Trophoblast cell (in vitro differentiated cells and primary cell): ENCODE data around the gene CXCR5.

ENCODE experiments used
- DNase-seq, 2 donors: peaks; one replicate each; pipeline ENCODE4 v3.0.0-alpha.2; 2016
- H2AFZ ChIP-seq: 2 replicates; pipeline ENCODE4 v1.6.1; 2013; ENCODE audit warnings: low read length, moderate library complexity, mild to moderate bottlenecking; ENCODE audit not compliant: insufficient read depth, poor library complexity
- H2AK5ac ChIP-seq: 2 replicates; pipeline ENCODE4 v1.6.1; 2013; ENCODE audit warnings: mild to moderate bottlenecking, low read length
- H2BK120ac ChIP-seq: 2 replicates; pipeline ENCODE4 v1.6.1; 2013; ENCODE audit warnings: low read length, mild to moderate bottlenecking, moderate library complexity; ENCODE audit not compliant: insufficient read depth, poor library complexity
- H2BK12ac ChIP-seq: 2 replicates; pipeline ENCODE4 v1.6.1; 2013; ENCODE audit warnings: mild to moderate bottlenecking, low read length, moderate library complexity
- H2BK5ac ChIP-seq: 2 replicates; pipeline ENCODE4 v1.6.1; 2013; ENCODE audit warnings: low read length, low read depth, moderate library complexity, mild to moderate bottlenecking; ENCODE audit not compliant: poor library complexity
- H3K14ac ChIP-seq: 2 replicates; pipeline ENCODE4 v1.6.1; 2013; ENCODE audit warnings: mild to moderate bottlenecking, low read length
- H3K18ac ChIP-seq: 2 replicates; pipeline ENCODE4 v1.6.1; 2013; ENCODE audit warnings: mild to moderate bottlenecking, low read length
- H3K23ac ChIP-seq: 2 replicates; pipeline ENCODE4 v1.6.1; 2013; ENCODE audit warnings: low read length
- H3K27ac ChIP-seq: 2 replicates; pipeline ENCODE4 v1.5.1; 2013; ENCODE audit warnings: low read depth, mild to moderate bottlenecking, inconsistent platforms, low read length, moderate library complexity
- H3K27me3 ChIP-seq: 2 replicates; pipeline ENCODE4 v1.6.1; 2013; ENCODE audit warnings: inconsistent platforms, mild to moderate bottlenecking, low read length, moderate library complexity; ENCODE audit not compliant: insufficient read depth
- H3K36me3 ChIP-seq, 2 experiments: 1 replicate in 1 of 2; 2 replicates in 1 of 2; pipeline ENCODE4 v1.6.1; 2013; ENCODE audit warnings: low read length in 2 of 2, mild to moderate bottlenecking in 2 of 2, moderate library complexity in 1 of 2; ENCODE audit not compliant: insufficient read depth in 2 of 2, control insufficient read depth in 1 of 2
- H3K4ac ChIP-seq: 2 replicates; pipeline ENCODE4 v1.6.1; 2013; ENCODE audit warnings: low read depth, mild to moderate bottlenecking, low read length, moderate library complexity
- H3K4me1 ChIP-seq, 2 experiments: 1 replicate in 1 of 2; 2 replicates in 1 of 2; pipeline ENCODE4 v1.6.1; 2013; ENCODE audit warnings: low read length in 2 of 2, mild to moderate bottlenecking in 2 of 2, moderate library complexity in 1 of 2; ENCODE audit not compliant: insufficient read depth in 2 of 2, control insufficient read depth in 1 of 2
- H3K4me2 ChIP-seq: 2 replicates; pipeline ENCODE4 v1.6.1; 2013; ENCODE audit warnings: inconsistent platforms, mild to moderate bottlenecking, low read length, moderate library complexity
- H3K4me3 ChIP-seq: 2 replicates; pipeline ENCODE4 v1.5.1; 2013; ENCODE audit warnings: mild to moderate bottlenecking, low read depth, low read length, inconsistent platforms
- H3K79me1 ChIP-seq: one replicate; pipeline ENCODE4 v1.6.1; 2013; ENCODE audit warnings: low read length
- H3K79me2 ChIP-seq: 2 replicates; pipeline ENCODE4 v1.6.1; 2013; ENCODE audit warnings: low read length, mild to moderate bottlenecking; ENCODE audit not compliant: control insufficient read depth, insufficient read depth, poor library complexity
- H3K9ac ChIP-seq: 2 replicates; pipeline ENCODE4 v1.6.1; 2013; ENCODE audit warnings: mild to moderate bottlenecking, low read length
- H3K9me3 ChIP-seq: 2 replicates; pipeline ENCODE4 v1.6.1; 2013; ENCODE audit warnings: low read depth, mild to moderate bottlenecking, control low read depth, inconsistent platforms, low read length; ENCODE audit not compliant: insufficient read depth
- H4K12ac ChIP-seq: 2 replicates; pipeline ENCODE4 v1.6.1; 2013; ENCODE audit warnings: low read depth, mild to moderate bottlenecking, low read length, moderate library complexity
- H4K8ac ChIP-seq: 2 replicates; pipeline ENCODE4 v1.6.1; 2013; ENCODE audit warnings: low read depth, mild to moderate bottlenecking, low read length, moderate library complexity
- H4K91ac ChIP-seq: one replicate; pipeline ENCODE4 v1.6.1; 2013; ENCODE audit warnings: low read depth, mild to moderate bottlenecking, low read length, moderate library complexity
- WGBS: extraction: QIAGEN DNeasy Blood & Tissue Kit; methylation state at CpG from one replicate; pipeline ENCODE4 v1.1.7; 2013; ENCODE audit warnings: missing lambda C conversion rate; ENCODE audit not compliant: insufficient read length, insufficient coverage; ENCODE audit errors: extremely low coverage; 5-methylcytosine and 5-hydroxymethylcytosine counted together

Gene CXCR5

DNA sequence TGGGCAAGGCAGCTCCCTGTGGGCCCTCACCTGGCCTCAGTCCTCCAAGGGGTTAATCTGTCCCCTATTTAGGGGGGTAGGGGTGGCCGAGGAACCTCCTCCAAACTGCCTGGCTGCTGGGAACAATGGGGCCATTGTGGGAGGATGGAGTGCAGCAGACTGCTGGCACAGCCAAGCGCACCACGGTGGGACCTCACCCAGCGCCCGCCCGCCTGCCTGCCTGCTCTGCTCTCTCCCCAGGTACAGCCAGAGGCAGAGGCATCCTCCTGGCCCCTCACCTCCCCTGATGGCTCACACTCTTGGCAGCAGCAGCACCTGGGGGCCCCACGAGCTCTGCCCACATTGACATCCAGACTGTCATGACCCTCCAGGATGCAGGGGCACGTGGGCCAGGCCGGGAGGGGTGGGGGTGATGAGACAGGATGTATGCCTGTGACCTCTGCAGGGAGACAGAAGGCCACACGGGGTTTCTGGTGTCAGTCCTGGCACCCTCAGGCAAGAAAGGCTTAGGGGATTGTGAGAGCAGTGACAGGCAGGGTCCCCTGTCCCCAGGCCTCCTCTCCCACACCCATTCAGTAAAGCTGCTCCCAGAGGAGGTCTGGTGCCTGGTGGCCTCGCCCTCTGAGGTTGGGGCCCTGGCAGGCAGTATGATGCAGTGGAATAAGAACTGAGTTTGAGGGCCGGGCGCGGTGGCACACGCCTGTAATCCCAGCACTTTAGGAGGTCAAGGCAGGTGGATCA is 30.7 kb downstream of the CXCR5 start:
- peaks cover 61% of the 10 kb centered on the region for H3K79me2 ChIP-seq

DNA sequence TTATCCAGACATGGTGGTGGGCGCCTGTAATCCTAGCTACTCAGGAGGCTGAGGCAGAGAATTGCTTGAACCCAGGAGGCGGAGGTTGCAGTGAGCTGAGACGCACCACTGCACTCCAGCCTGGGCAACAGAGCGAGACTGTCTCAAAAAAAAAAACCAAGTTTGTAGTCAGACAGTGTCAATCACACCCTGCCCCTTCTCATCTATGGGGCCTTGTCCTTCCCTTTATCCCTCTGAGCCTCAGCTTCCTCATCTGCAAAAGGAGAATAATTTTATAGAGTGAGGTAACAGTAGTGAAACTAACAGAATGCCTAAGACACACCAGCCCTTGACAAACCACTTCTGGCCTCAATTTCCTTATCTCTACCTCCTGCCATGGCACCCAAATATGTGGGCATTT is 31.3 kb downstream of the CXCR5 start:
- Histone ChIP-seq H4K91ac (no peak overlapping the region), H3K4me1 (peaks cover 73 to 85% of the 10 kb centered on the region in 2 experiments), H3K36me3 (peaks cover 15 to 16% of the 10 kb centered on the region in 2 experiments), H4K12ac (no peak overlapping the region), H3K79me2 (peaks cover 57% of the 10 kb centered on the region), H3K18ac (no peak overlapping the region), H3K9me3 (no peaks in the 10 kb centered on the region), H3K4me2 (no peak overlapping the region), H3K4me3 (no peak overlapping the region), H2AK5ac (no peak overlapping the region), H3K27me3 (no peaks in the 10 kb centered on the region), H3K14ac (no peak overlapping the region), H3K9ac (no peak overlapping the region), H3K27ac (no peak overlapping the region), H4K8ac (no peak overlapping the region), H2BK12ac (no peak overlapping the region), H3K4ac (peak overlapping the region; percentile 95), H2AFZ (no peak overlapping the region), H3K79me1 (peaks cover 77% of the 10 kb centered on the region), H2BK120ac (no peak overlapping the region), H3K23ac (no peak overlapping the region), H2BK5ac (peak overlapping the region; percentile 24)
- DNase-seq, result no peak
- no CpG with 5 or more reads among the region's 4 CpGs for WGBS

More for the DNA sequence above, 30.7 kb downstream of the CXCR5 start:
- H3K4me2 ChIP-seq, result no peak overlapping the region
- peak overlapping the region; percentile 73 for H3K4ac ChIP-seq
- peak overlapping the region; percentile 71 for H2AK5ac ChIP-seq
- H2BK5ac ChIP-seq, result peak overlapping the region; percentile 43
- H2BK120ac ChIP-seq, result no peak overlapping the region
- H4K12ac ChIP-seq, result no peak overlapping the region
- H4K8ac ChIP-seq, result peak overlapping the region; percentile 40
- peak overlapping the region; percentile 100 for H3K27ac ChIP-seq
- H4K91ac ChIP-seq, result peak overlapping the region; percentile 82
- DNase-seq, result no peak
- no peaks in the 10 kb centered on the region for H3K9me3 ChIP-seq
- peak overlapping the region; percentile 38 for H3K18ac ChIP-seq
- peaks cover 15 to 16% of the 10 kb centered on the region in 2 experiments for H3K36me3 ChIP-seq
- no peak overlapping the region for H3K9ac ChIP-seq
- peak overlapping the region; percentile 66 for H3K14ac ChIP-seq
- no peaks in the 10 kb centered on the region for H3K27me3 ChIP-seq
- H3K4me1 ChIP-seq, result peaks cover 73 to 85% of the 10 kb centered on the region in 2 experiments
- peaks cover 78% of the 10 kb centered on the region for H3K79me1 ChIP-seq
- H3K4me3 ChIP-seq, result no peak overlapping the region
- WGBS, result no CpG with 5 or more reads among the region's 15 CpGs
- H2BK12ac ChIP-seq, result peak overlapping the region; percentile 83
- H3K23ac ChIP-seq, result no peak overlapping the region
- H2AFZ ChIP-seq, result no peak overlapping the region

DNA sequence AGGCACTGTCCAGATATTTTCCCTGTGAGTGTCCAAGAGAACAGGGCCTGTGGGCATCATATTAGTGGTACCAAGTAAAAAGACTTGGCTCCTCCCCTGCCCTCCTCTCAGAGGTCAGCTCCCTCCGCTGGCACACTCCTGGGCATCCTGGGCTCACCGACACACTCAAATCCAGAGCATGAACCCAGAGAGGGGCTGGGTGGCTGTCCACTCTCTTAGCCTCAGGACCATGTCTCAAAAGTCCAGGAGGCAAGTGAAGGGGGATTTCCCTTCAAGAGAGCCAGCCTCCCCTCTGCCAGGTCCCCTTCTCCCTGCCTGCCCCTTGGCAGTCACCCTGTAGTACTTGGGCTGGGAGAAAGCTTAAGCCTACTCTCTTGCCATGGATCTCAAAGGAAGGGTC is 31.7 kb downstream of the CXCR5 start:
- no peak overlapping the region for H3K23ac ChIP-seq
- no peak overlapping the region for H3K4me3 ChIP-seq
- H3K79me1 ChIP-seq, result peaks cover 77% of the 10 kb centered on the region
- H4K91ac ChIP-seq, result peak overlapping the region; percentile 11
- H3K4me1 ChIP-seq, result peaks cover 74 to 86% of the 10 kb centered on the region in 2 experiments
- WGBS, result no CpG with 5 or more reads among the region's 2 CpGs
- H2AFZ ChIP-seq, result no peak overlapping the region
- no peak overlapping the region for H3K4me2 ChIP-seq
- peak overlapping the region; percentile 24 for H2BK5ac ChIP-seq
- H3K18ac ChIP-seq, result peak overlapping the region; percentile 36
- H3K9me3 ChIP-seq, result no peaks in the 10 kb centered on the region
- DNase-seq, result no peak
- peak overlapping the region; percentile 53 for H2BK12ac ChIP-seq
- peak overlapping the region; percentile 17 for H4K8ac ChIP-seq
- H2BK120ac ChIP-seq, result no peak overlapping the region
- H3K79me2 ChIP-seq, result peaks cover 55% of the 10 kb centered on the region
- H4K12ac ChIP-seq, result no peak overlapping the region
- no peaks in the 10 kb centered on the region for H3K27me3 ChIP-seq
- H2AK5ac ChIP-seq, result peak overlapping the region; percentile 8
- H3K9ac ChIP-seq, result no peak overlapping the region
- H3K4ac ChIP-seq, result peak overlapping the region; percentile 95
- H3K14ac ChIP-seq, result peak overlapping the region; percentile 22
- H3K27ac ChIP-seq, result peak overlapping the region; percentile 8
- peaks cover 15 to 16% of the 10 kb centered on the region in 2 experiments for H3K36me3 ChIP-seq

DNA sequence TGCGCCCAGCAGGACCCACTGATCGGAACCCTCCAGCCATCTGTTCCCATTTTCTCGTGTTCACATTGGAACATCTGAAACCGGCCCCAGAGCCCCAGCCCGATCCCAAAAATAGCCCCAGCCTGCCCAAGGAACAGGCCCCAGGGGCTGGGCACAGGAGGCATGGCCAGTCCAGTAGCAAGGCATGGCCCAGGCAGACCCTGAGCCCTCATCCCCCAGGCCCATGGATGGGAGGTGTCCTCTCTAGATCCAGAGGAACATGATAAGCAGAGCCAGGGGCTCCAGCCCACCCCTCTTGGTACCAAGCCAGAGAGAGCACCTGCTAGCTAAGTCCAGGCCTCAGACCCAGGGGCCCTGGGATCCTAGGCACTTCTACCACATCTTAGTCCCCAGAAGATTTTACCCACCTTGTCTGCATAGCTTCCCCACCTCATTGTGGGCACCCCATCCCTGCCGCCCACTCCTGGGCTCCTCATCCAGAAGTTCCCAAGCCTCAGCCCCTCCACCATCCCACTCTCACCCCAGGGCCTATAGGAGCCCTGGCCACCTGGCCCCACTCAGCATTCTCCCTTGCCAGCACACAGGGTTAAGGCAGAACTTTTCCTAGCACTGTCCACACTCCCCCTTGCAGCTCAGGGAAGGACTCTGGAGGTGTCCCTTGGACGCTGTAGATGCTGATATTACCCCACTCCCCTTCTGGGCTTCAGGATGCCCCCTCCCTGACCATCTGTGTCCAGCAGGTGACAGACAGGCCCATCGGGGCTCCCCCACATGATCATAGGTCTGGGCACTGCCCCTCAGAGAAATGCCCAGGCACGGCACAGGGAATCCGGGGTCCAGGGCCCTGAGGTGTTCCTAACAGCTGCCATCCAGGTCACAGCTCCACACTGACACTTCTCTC is 32.5 kb downstream of the CXCR5 start:
- Histone ChIP-seq H3K9me3 (no peaks in the 10 kb centered on the region), H3K36me3 (peaks cover 15 to 18% of the 10 kb centered on the region in 2 experiments), H2AK5ac (peak overlapping the region; percentile 70), H3K14ac (peak overlapping the region; percentile 82), H3K9ac (peak overlapping the region; percentile 40), H2AFZ (peak overlapping the region; percentile 13), H3K18ac (peak overlapping the region; percentile 81), H3K27ac (peak overlapping the region; percentile 88), H3K4me2 (peak overlapping the region; percentile 27), H3K4ac (peak overlapping the region; percentile 95), H2BK120ac (peak overlapping the region; percentile 75), H3K79me2 (peaks cover 57% of the 10 kb centered on the region), H3K79me1 (peaks cover 78% of the 10 kb centered on the region), H4K8ac (peak overlapping the region; percentile 60), H2BK5ac (peak overlapping the region; percentile 85), H3K27me3 (no peaks in the 10 kb centered on the region), H3K23ac (no peak overlapping the region), H2BK12ac (peak overlapping the region; percentile 68), H4K91ac (peak overlapping the region; percentile 69), H3K4me3 (no peak overlapping the region), H4K12ac (peak overlapping the region; percentile 8), H3K4me1 (peaks cover 79 to 88% of the 10 kb centered on the region in 2 experiments)
- DNase-seq, result no peak
- no CpG with 5 or more reads among the region's 10 CpGs for WGBS
